Ovary (tissue), 3 donors: ENCODE measurements around the gene ZNF300.

Source experiments
- CTCF ChIP-seq, 3 donors: fragments of 450-650 bp in 2 of 3; fragments of 200-600 bp in 1 of 3; IDR thresholded peaks; one replicate each; pipeline versions ENCODE4 v1.5.1 to v1.8.0; 2016 to 2022; ENCODE audit warnings: antibody characterized with exemption in 3 of 3, mild to moderate bottlenecking in 1 of 3
- EP300 ChIP-seq: sonication (generic); formaldehyde crosslinking; IDR thresholded peaks from one replicate; pipeline ENCODE4 v1.6.1; 2017; ENCODE audit warnings: antibody characterized with exemption
- POLR2A ChIP-seq: fragments of 450-650 bp; IDR thresholded peaks from one replicate; pipeline ENCODE4 v1.6.1; 2017; ENCODE audit warnings: antibody characterized with exemption, mild to moderate bottlenecking, moderate library complexity
- donor health status: DM: no; HTN: no; CAD: no.

GRCh38 chr5:150905312-150905683 lies 518 bp upstream of the ZNF300 start:
- no peak for TF ChIP-seq CTCF (IDR thresholded peaks at IDR 0.05)
- no peak for TF ChIP-seq EP300
- no peak for TF ChIP-seq POLR2A
